GM12892 (cell line): ENCODE results near the gene CLCN4.

Experiments
- POLR2A ChIP-seq: IDR thresholded peaks from 2 replicates; pipeline ENCODE4 v1.6.1; 2011; ENCODE audit warnings: low read depth, low read length, control low read depth
- TAF1 ChIP-seq: IDR thresholded peaks from 2 replicates; pipeline ENCODE4 v1.6.1; 2011; ENCODE audit warnings: low read depth, mild to moderate bottlenecking, control low read depth, low read length, borderline replicate concordance

GRCh38 chrX:10193587-10193986, 36.8 kb downstream of the CLCN4 start:
- TF ChIP-seq POLR2A: no peak
- TF ChIP-seq TAF1: no peak
